HG02588 (cell line): ENCODE measurements around the gene ESYT1.
A peak's percentile ranks its signal among the peaks of the same experiment; 100 is the strongest.
"Not testable (repeated sequence)": the region's sequence is repeated elsewhere in the genome, so short reads cannot be mapped to it uniquely, and the experiment has no call there.

Experiments used
- ATAC-seq: cut with Tn5 transposase; IDR thresholded peaks from one replicate; pipeline ENCODE4 v1.9.1; 2021; ENCODE audit warnings: mild to moderate bottlenecking, moderate library complexity; ENCODE audit not compliant: unreplicated experiment

The ESYT1 gene

GRCh38 chr12:56104109-56104814, 23.8 kb upstream of the ESYT1 start, which contains the start of gene PA2G4:
Gene PA2G4, plus strand, starts transcription at chr12:56104559. Its CDS starts 179 bp downstream, at chr12:56104738.
- peak; percentile 95 for ATAC-seq

GRCh38 chr12:56104815-56105608, 23.1 kb upstream of the ESYT1 start:
- ATAC-seq = peak; percentile 7

GRCh38 chr12:56105609-56105902, 22.5 kb upstream of the ESYT1 start:
- ATAC-seq = no peak

- no peak for ATAC-seq
These were observed 20.8 kb upstream of the ESYT1 start for GRCh38 chr12:56107242-56107641.

GRCh38 chr12:56110571-56110970, 17.5 kb upstream of the ESYT1 start:
- ATAC-seq = no peak

GRCh38 chr12:56114084-56114483, 14.0 kb upstream of the ESYT1 start:
- ATAC-seq = no peak

GRCh38 chr12:56115329-56115728, 12.7 kb upstream of the ESYT1 start:
- ATAC-seq = no peak

GRCh38 chr12:56116267-56117081, 11.6 kb upstream of the ESYT1 start, which contains the start of gene RPL41:
Gene RPL41, plus strand, starts transcription at chr12:56116633.
- peak; percentile 44 for ATAC-seq

- not testable (repeated sequence) for ATAC-seq
These were observed 10.9 kb upstream of the ESYT1 start for GRCh38 chr12:56117082-56117706.

- peak; percentile 83 for ATAC-seq
These were observed 10.0 kb upstream of the ESYT1 start, which contains the start of gene ZC3H10 for GRCh38 chr12:56117778-56118687. Gene ZC3H10, plus strand, starts transcription at chr12:56118266. Its CDS starts 2,297 bp downstream, at chr12:56120563.

GRCh38 chr12:56118688-56119357, 9.2 kb upstream of the ESYT1 start:
- no peak for ATAC-seq

GRCh38 chr12:56119361-56119796, 8.7 kb upstream of the ESYT1 start:
- ATAC-seq = no peak

GRCh38 chr12:56120158-56120846, 7.8 kb upstream of the ESYT1 start:
- no peak for ATAC-seq

- no peak for ATAC-seq
These were observed 6.7 kb upstream of the ESYT1 start for GRCh38 chr12:56121204-56121870.

- no peak for ATAC-seq
These were observed 5.4 kb upstream of the ESYT1 start for GRCh38 chr12:56122637-56123036.

GRCh38 chr12:56124133-56124532, 3.9 kb upstream of the ESYT1 start:
- ATAC-seq = no peak

GRCh38 chr12:56126732-56127239, 1.3 kb upstream of the ESYT1 start:
- ATAC-seq = no peak

- ATAC-seq = no peak
These were observed 581 bp upstream of the ESYT1 start for GRCh38 chr12:56127485-56127887.
